Stomach (tissue), 4 donors: ENCODE measurements around the gene PNKP.

Source experiments
- POLR2A ChIP-seq, 4 donors: fragments of 450-650 bp; IDR thresholded peaks; one replicate each; pipeline ENCODE4 v1.6.1; 2016; ENCODE audit warnings: antibody characterized with exemption in 4 of 4, control low read depth in 2 of 4, mild to moderate bottlenecking in 1 of 4, moderate library complexity in 1 of 4
- POLR2AphosphoS5 ChIP-seq, 3 donors: sonication (generic); formaldehyde crosslinking; IDR thresholded peaks; one replicate each; pipeline ENCODE4 v1.6.1; 2016; ENCODE audit warnings: antibody characterized with exemption in 3 of 3
- TF ChIP-seq, protein P1 (sequence below), 7 experiments: fragments of 450-650 bp in 4 of 7; fragments of 200-600 bp in 3 of 7; sonication (generic) in 3 of 7; IDR thresholded peaks; one replicate each; pipeline ENCODE4 v1.5.1; 2016 to 2019; ENCODE audit warnings: antibody characterized with exemption in 7 of 7, control low read depth in 2 of 7, mild to moderate bottlenecking in 1 of 7

GRCh38 chr19:49839713-49840112 lies 27.7 kb downstream of the PNKP start:
- TF ChIP-seq POLR2A (IDR thresholded peaks at IDR 0.05) = no peak
- TF ChIP-seq POLR2AphosphoS5 (IDR thresholded peaks at IDR 0.05) = no peak
- TF ChIP-seq, protein P1, sequence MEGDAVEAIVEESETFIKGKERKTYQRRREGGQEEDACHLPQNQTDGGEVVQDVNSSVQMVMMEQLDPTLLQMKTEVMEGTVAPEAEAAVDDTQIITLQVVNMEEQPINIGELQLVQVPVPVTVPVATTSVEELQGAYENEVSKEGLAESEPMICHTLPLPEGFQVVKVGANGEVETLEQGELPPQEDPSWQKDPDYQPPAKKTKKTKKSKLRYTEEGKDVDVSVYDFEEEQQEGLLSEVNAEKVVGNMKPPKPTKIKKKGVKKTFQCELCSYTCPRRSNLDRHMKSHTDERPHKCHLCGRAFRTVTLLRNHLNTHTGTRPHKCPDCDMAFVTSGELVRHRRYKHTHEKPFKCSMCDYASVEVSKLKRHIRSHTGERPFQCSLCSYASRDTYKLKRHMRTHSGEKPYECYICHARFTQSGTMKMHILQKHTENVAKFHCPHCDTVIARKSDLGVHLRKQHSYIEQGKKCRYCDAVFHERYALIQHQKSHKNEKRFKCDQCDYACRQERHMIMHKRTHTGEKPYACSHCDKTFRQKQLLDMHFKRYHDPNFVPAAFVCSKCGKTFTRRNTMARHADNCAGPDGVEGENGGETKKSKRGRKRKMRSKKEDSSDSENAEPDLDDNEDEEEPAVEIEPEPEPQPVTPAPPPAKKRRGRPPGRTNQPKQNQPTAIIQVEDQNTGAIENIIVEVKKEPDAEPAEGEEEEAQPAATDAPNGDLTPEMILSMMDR (IDR thresholded peaks at IDR 0.05) = no peak
